ENCODE data around the gene ABCA8.

DNA sequence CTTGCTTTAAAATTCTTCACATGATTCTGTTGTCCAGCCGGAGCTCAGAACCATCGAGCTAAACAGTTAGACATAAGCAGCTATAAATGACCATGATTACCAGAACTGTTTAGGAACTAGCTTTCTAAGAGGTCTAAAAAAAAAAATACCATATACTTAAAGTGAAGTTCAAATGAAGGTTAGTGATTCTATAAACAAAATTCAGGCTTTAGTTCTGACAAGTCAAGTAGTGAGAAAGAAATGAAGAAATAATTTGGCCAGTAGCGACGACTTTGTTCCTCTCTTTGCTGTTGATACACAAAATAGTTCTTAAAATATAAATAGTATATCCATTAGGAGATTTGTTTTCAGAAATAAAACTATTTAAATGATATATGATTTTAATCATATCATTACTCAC is 27.7 kb downstream of the ABCA8 start:
- TF ChIP-seq KDM1A (IDR thresholded peaks at IDR 0.05; ENCODE audit: borderline replicate concordance, low read length) (no peak), CTCF (IDR thresholded peaks at IDR 0.05; ENCODE audit: control extremely low read depth in 1 of 3, insufficient read depth in 1 of 3, low read depth in 1 of 3, low read length in 3 of 3) (no peak), CEBPB (IDR thresholded peaks at IDR 0.05; ENCODE audit: low read depth, low read length) (no peak), ATF2 (IDR thresholded peaks at IDR 0.05; ENCODE audit: low read length) (no peak), POLR2A (IDR thresholded peaks at IDR 0.05; ENCODE audit: control extremely low read depth in 1 of 2, low read depth in 2 of 2, low read length in 2 of 2) (no peak), EP300 (IDR thresholded peaks at IDR 0.05; ENCODE audit: borderline replicate concordance in 1 of 2, low read depth in 2 of 2, low read length in 2 of 2) (no peak), SP2 (IDR thresholded peaks at IDR 0.05; ENCODE audit: low read length) (no peak), SIN3A (conservative IDR thresholded peaks at IDR 0.05 in 1 of 2, IDR thresholded peaks at IDR 0.05 in 1 of 2; ENCODE audit: low read depth in 1 of 2, low read length in 2 of 2) (no peak), BRCA1 (IDR thresholded peaks at IDR 0.05; ENCODE audit: low read depth, low read length) (no peak)
- TF ChIP-seq, protein P1, sequence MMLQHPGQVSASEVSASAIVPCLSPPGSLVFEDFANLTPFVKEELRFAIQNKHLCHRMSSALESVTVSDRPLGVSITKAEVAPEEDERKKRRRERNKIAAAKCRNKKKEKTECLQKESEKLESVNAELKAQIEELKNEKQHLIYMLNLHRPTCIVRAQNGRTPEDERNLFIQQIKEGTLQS (IDR thresholded peaks at IDR 0.05; ENCODE audit: insufficient read depth, low read depth, low read length), result no peak
